HepG2 (cell line): ENCODE data around the gene LRR1. TPM values are rescaled to one million over a fixed set of nuclear protein-coding genes. Genes with fewer than 3 reads are reported as not detected.

Experiments used
- BRD4 ChIP-seq: sonication (generic); formaldehyde crosslinking; IDR thresholded peaks from 2 replicates; pipeline ENCODE4 v1.4.0; 2020; ENCODE audit warnings: missing genetic modification reagents
- HES4 ChIP-seq: sonication (generic); formaldehyde crosslinking; IDR thresholded peaks from 2 replicates; pipeline ENCODE4 v1.9.0; 2021; ENCODE audit warnings: mild to moderate bottlenecking, missing genetic modification reagents, borderline replicate concordance
- KDM5A ChIP-seq: fragments of 200-600 bp; sonication (generic); IDR thresholded peaks from 2 replicates; pipeline ENCODE4 v1.7.0; 2018; ENCODE audit warnings: antibody characterized with exemption, mild to moderate bottlenecking, low read length, borderline replicate concordance
- MED13 ChIP-seq: sonication (generic); formaldehyde crosslinking; IDR thresholded peaks from 2 replicates; pipeline ENCODE4 v1.5.0; 2020; ENCODE audit warnings: missing genetic modification reagents
- MTF1 ChIP-seq: sonication (generic); formaldehyde crosslinking; IDR thresholded peaks from 2 replicates; pipeline ENCODE4 v1.5.0; 2020; ENCODE audit warnings: missing genetic modification reagents
- NR2F6 ChIP-seq, 2 experiments: IDR thresholded peaks; 2 replicates each; pipeline ENCODE4 v1.6.1; 2016; ENCODE audit warnings: antibody characterized with exemption in 1 of 2, mild to moderate bottlenecking in 1 of 2
- POGZ ChIP-seq: sonication (generic); formaldehyde crosslinking; IDR thresholded peaks from 2 replicates; pipeline ENCODE4 v1.4.0; 2020; ENCODE audit warnings: mild to moderate bottlenecking, missing genetic modification reagents
- POLR2AphosphoS5 ChIP-seq: IDR thresholded peaks from 2 replicates; pipeline ENCODE4 v1.6.1; 2012; ENCODE audit warnings: low read depth, low read length
- SP5 ChIP-seq: IDR thresholded peaks from 2 replicates; pipeline ENCODE4 v1.6.1; 2016; ENCODE audit warnings: low read depth, borderline replicate concordance
- SRF ChIP-seq: IDR thresholded peaks from 2 replicates; pipeline ENCODE4 v1.6.1; 2011; ENCODE audit warnings: mild to moderate bottlenecking, low read depth, low read length, moderate library complexity
- STAG1 ChIP-seq: sonication (generic); formaldehyde crosslinking; IDR thresholded peaks from 2 replicates; pipeline ENCODE4 v1.4.0; 2020; ENCODE audit warnings: missing genetic modification reagents
- TARDBP ChIP-seq: sonication (generic); formaldehyde crosslinking; IDR thresholded peaks from 2 replicates; pipeline ENCODE4 v1.8.0; 2022; ENCODE audit warnings: mild to moderate bottlenecking, missing genetic modification reagents
- ZNF205 ChIP-seq: IDR thresholded peaks from 2 replicates; pipeline ENCODE4 v1.6.1; 2018; ENCODE audit warnings: missing biosample characterization, missing genetic modification reagents
- ZNF260 ChIP-seq: sonication (generic); formaldehyde crosslinking; IDR thresholded peaks from 2 replicates; pipeline ENCODE4 v1.4.0; 2020; ENCODE audit warnings: missing genetic modification reagents, low read depth, mild to moderate bottlenecking, borderline replicate concordance
- ZNF343 ChIP-seq: sonication (generic); formaldehyde crosslinking; IDR thresholded peaks from 2 replicates; pipeline ENCODE4 v1.4.0; 2020; ENCODE audit warnings: mild to moderate bottlenecking, missing genetic modification reagents
- ZNF547 ChIP-seq: sonication (generic); formaldehyde crosslinking; IDR thresholded peaks from 2 replicates; pipeline ENCODE4 v1.5.1; 2020; ENCODE audit warnings: mild to moderate bottlenecking, missing genetic modification reagents
- ZNF550 ChIP-seq: sonication (generic); formaldehyde crosslinking; IDR thresholded peaks from 2 replicates; pipeline ENCODE4 v1.4.0; 2020; ENCODE audit warnings: mild to moderate bottlenecking, missing genetic modification reagents, borderline replicate concordance
- ZNF709 ChIP-seq: sonication (generic); formaldehyde crosslinking; IDR thresholded peaks from 2 replicates; pipeline ENCODE4 v1.5.0; 2020; ENCODE audit warnings: mild to moderate bottlenecking, missing genetic modification reagents
- ZNF790 ChIP-seq: sonication (generic); formaldehyde crosslinking; IDR thresholded peaks from 2 replicates; pipeline ENCODE4 v1.8.0; 2022; ENCODE audit warnings: missing genetic modification reagents, mild to moderate bottlenecking, borderline replicate concordance
- polyA plus RNA-seq, 8 experiments: library from polyadenylated mRNA; depleted of rRNA in 3 of 8; stranded (reverse) in 7 of 8; unstranded in 1 of 8; fragments of >200 nt; fragmentation: Illumina TruSeq in 4 of 8; extraction: Trizol in 4 of 8; gene quantifications; 2 replicates each; pipeline versions ENCODE4 v1.2.1 to v1.2.3, GENCODE V29; 2011 to 2016; ENCODE audit warnings: low read depth in 4 of 8, missing spikeins in 1 of 8, mixed read lengths in 1 of 8; ENCODE audit not compliant: insufficient read depth in 1 of 8
- total RNA-seq, 5 experiments: library from RNA; depleted of rRNA; stranded (reverse); fragments of >200 nt; fragmentation: Illumina TruSeq; extraction: Trizol; gene quantifications; 2 replicates each; pipeline ENCODE4 v1.2.3, GENCODE V29; 2016; ENCODE audit warnings: low read depth in 1 of 5
- TF ChIP-seq, protein P1 (sequence below): sonication (generic); formaldehyde crosslinking; IDR thresholded peaks from 2 replicates; pipeline ENCODE4 v1.8.0; 2023; ENCODE audit warnings: mild to moderate bottlenecking, missing genetic modification reagents
- TF ChIP-seq, protein P2 (sequence below): sonication (generic); formaldehyde crosslinking; IDR thresholded peaks from 2 replicates; pipeline ENCODE4 v1.8.1; 2023; ENCODE audit warnings: missing genetic modification reagents, inconsistent platforms, borderline replicate concordance
- TF ChIP-seq, protein P3 (sequence below): sonication (generic); formaldehyde crosslinking; IDR thresholded peaks from 2 replicates; pipeline ENCODE4 v1.4.0; 2020; ENCODE audit warnings: mild to moderate bottlenecking, missing genetic modification reagents
- TF ChIP-seq, protein P4 (sequence below): sonication (generic); formaldehyde crosslinking; IDR thresholded peaks from 2 replicates; pipeline ENCODE4 v1.9.0; 2021; ENCODE audit warnings: missing genetic modification reagents, borderline replicate concordance
- TF ChIP-seq, protein P5 (sequence below): sonication (generic); formaldehyde crosslinking; IDR thresholded peaks from 2 replicates; pipeline ENCODE4 v1.4.0; 2020; ENCODE audit warnings: missing genetic modification reagents, low read depth, mild to moderate bottlenecking, borderline replicate concordance

LRR1 gene
- total and polyA plus RNA-seq, 2 of the 13 experiments (the other 11 are each of a cell fraction or from before 2014, with no cell fraction given) = 7.0 to 36.2 TPM

DNA sequence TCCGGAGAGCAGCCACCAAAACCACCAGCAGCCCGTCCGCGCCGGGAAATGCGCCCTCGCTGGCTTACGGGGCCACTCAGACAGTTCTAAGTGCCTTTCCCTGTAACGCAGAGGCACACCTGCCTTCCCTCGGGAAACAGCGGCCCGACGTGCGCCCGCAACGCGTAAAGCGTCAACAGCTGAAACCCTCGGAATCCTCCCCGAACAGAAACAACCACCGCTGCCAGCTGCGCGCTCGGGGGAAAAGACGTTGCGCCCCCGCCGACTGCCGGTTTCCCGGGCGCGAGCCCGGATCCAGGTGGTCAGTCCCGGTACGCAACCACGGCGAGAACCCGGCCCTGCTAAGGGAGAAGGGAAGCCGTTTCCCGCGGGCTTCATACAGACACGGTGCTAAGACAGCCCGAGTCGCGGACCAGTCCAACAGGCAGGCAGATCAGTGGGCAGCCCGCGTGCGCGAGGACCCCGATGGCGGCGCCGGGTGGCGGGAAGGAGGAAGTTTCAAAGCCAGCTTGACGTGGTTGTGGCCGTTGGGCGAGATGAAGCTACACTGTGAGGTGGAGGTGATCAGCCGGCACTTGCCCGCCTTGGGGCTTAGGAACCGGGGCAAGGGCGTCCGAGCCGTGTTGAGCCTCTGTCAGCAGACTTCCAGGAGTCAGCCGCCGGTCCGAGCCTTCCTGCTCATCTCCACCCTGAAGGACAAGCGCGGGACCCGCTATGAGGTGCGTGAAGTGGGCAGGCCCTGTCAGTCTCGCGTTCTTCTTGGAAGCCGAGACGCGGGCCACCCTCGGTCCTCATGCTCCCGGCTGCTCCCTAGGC lies at the start of gene LRR1 (continued):
- no peak for TF ChIP-seq ZNF260 (CRISPR knock-in tag)
- no peak for TF ChIP-seq SRF
- TF ChIP-seq TARDBP = no peak
- TF ChIP-seq, protein P1, sequence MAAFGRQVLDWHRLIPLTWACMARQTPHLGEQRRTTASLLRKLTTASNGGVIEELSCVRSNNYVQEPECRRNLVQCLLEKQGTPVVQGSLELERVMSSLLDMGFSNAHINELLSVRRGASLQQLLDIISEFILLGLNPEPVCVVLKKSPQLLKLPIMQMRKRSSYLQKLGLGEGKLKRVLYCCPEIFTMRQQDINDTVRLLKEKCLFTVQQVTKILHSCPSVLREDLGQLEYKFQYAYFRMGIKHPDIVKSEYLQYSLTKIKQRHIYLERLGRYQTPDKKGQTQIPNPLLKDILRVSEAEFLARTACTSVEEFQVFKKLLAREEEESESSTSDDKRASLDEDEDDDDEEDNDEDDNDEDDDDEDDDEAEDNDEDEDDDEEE = peak; percentile 11; the same call in 1 of the 2 replicates
- TF ChIP-seq STAG1 (CRISPR knock-in tag) = peak; percentile 24; the same call in 1 of the 2 replicates
- TF ChIP-seq HES4 (CRISPR knock-in tag) = no peak; the same call in 1 of the 2 replicates
- TF ChIP-seq KDM5A = peak; percentile 77; the same call in 1 of the 2 replicates
- TF ChIP-seq, protein P2, sequence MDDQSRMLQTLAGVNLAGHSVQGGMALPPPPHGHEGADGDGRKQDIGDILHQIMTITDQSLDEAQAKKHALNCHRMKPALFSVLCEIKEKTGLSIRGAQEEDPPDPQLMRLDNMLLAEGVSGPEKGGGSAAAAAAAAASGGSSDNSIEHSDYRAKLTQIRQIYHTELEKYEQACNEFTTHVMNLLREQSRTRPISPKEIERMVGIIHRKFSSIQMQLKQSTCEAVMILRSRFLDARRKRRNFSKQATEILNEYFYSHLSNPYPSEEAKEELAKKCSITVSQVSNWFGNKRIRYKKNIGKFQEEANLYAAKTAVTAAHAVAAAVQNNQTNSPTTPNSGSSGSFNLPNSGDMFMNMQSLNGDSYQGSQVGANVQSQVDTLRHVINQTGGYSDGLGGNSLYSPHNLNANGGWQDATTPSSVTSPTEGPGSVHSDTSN (CRISPR knock-in tag) = peak; percentile 74; the same call in 1 of the 2 replicates
- peak; percentile 60 for TF ChIP-seq POLR2AphosphoS5
- TF ChIP-seq SP5 (CRISPR knock-in tag) = no peak
- peak; percentile 79 for TF ChIP-seq BRD4 (CRISPR knock-in tag)
- TF ChIP-seq, protein P3, sequence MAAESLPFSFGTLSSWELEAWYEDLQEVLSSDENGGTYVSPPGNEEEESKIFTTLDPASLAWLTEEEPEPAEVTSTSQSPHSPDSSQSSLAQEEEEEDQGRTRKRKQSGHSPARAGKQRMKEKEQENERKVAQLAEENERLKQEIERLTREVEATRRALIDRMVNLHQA (CRISPR knock-in tag) = no peak
- TF ChIP-seq ZNF709 (CRISPR knock-in tag) = peak; percentile 10; the same call in 1 of the 2 replicates
- TF ChIP-seq ZNF550 (CRISPR knock-in tag) = no peak
- TF ChIP-seq, protein P4, sequence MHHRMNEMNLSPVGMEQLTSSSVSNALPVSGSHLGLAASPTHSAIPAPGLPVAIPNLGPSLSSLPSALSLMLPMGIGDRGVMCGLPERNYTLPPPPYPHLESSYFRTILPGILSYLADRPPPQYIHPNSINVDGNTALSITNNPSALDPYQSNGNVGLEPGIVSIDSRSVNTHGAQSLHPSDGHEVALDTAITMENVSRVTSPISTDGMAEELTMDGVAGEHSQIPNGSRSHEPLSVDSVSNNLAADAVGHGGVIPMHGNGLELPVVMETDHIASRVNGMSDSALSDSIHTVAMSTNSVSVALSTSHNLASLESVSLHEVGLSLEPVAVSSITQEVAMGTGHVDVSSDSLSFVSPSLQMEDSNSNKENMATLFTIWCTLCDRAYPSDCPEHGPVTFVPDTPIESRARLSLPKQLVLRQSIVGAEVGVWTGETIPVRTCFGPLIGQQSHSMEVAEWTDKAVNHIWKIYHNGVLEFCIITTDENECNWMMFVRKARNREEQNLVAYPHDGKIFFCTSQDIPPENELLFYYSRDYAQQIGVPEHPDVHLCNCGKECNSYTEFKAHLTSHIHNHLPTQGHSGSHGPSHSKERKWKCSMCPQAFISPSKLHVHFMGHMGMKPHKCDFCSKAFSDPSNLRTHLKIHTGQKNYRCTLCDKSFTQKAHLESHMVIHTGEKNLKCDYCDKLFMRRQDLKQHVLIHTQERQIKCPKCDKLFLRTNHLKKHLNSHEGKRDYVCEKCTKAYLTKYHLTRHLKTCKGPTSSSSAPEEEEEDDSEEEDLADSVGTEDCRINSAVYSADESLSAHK = no peak
- TF ChIP-seq NR2F6 (IDR thresholded peaks at IDR 0.05) = no peak
- TF ChIP-seq NR2F6 (CRISPR knock-in tag; IDR thresholded peaks at IDR 0.05) = peak; percentile 14; the same call in 1 of the 2 replicates
- TF ChIP-seq MTF1 = peak; percentile 62; the same call in 1 of the 2 replicates
- peak; percentile 41; the same call in 1 of the 2 replicates for TF ChIP-seq ZNF205 (CRISPR knock-in tag)
- TF ChIP-seq, protein P5, sequence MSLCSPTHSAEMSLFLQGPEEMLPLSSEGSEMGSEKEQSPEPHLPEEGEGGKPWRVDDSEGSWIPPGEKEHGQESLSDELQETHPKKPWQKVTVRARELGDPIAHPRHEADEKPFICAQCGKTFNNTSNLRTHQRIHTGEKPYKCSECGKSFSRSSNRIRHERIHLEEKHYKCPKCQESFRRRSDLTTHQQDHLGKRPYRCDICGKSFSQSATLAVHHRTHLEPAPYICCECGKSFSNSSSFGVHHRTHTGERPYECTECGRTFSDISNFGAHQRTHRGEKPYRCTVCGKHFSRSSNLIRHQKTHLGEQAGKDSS = peak; percentile 65; the same call in 1 of the 2 replicates
- TF ChIP-seq ZNF343 = no peak
- TF ChIP-seq MED13 (CRISPR knock-in tag) = no peak
- TF ChIP-seq ZNF790 (CRISPR knock-in tag) = no peak; the same call in 1 of the 2 replicates
- TF ChIP-seq POGZ = peak; percentile 83
- no peak; the same call in none of the 2 replicates for TF ChIP-seq ZNF547 (CRISPR knock-in tag)
